ENCODE results near the gene TNS1. TPM values are rescaled to one million over a fixed set of nuclear protein-coding genes. Genes with fewer than 3 reads are reported as not detected.

Gene TNS1
- total and polyA plus RNA-seq, 9 of the 15 experiments (the other 6 are each of a cell fraction or from before 2014, with no cell fraction given), result 0.13 to 2.7 (median 0.77) TPM

DNA sequence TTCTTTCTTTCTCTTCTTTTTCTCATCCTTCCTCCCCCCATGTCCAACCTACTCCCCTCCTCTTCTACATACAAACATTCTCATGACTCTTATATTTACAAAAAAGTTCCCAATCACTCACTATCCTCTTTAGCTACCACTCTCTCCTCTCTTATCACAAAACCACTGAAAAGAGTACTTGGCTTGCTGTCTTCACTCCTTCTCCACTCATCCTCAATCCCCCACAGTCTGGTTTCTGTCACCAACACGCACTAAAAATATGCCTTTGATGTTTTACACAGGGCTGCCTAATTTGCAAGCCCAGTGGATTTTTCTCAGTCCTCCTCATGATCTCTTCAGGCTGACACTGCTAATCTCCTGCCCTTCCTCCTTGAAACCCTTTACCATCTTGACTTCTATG lies 159.5 kb downstream of the TNS1 start (continued):
- TF ChIP-seq, protein P1, sequence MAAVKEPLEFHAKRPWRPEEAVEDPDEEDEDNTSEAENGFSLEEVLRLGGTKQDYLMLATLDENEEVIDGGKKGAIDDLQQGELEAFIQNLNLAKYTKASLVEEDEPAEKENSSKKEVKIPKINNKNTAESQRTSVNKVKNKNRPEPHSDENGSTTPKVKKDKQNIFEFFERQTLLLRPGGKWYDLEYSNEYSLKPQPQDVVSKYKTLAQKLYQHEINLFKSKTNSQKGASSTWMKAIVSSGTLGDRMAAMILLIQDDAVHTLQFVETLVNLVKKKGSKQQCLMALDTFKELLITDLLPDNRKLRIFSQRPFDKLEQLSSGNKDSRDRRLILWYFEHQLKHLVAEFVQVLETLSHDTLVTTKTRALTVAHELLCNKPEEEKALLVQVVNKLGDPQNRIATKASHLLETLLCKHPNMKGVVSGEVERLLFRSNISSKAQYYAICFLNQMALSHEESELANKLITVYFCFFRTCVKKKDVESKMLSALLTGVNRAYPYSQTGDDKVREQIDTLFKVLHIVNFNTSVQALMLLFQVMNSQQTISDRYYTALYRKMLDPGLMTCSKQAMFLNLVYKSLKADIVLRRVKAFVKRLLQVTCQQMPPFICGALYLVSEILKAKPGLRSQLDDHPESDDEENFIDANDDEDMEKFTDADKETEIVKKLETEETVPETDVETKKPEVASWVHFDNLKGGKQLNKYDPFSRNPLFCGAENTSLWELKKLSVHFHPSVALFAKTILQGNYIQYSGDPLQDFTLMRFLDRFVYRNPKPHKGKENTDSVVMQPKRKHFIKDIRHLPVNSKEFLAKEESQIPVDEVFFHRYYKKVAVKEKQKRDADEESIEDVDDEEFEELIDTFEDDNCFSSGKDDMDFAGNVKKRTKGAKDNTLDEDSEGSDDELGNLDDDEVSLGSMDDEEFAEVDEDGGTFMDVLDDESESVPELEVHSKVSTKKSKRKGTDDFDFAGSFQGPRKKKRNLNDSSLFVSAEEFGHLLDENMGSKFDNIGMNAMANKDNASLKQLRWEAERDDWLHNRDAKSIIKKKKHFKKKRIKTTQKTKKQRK (IDR thresholded peaks at IDR 0.05; ENCODE audit: borderline replicate concordance, low read depth, low read length), result no peak
- TF ChIP-seq TCF7 (IDR thresholded peaks at IDR 0.05; ENCODE audit: borderline replicate concordance) (no peak), ARID1B (IDR thresholded peaks at IDR 0.05) (peak; percentile 19; the same call in 1 of the 2 replicates), TAL1 (IDR thresholded peaks at IDR 0.05) (0 out of 2 replicates have a peak, but pooled peaks have one; percentile 7), CBFA2T3 (IDR thresholded peaks at IDR 0.05) (peak; percentile 33; the same call in 1 of the 2 replicates), POLR2B (IDR thresholded peaks at IDR 0.05; ENCODE audit: low read depth, partially characterized antibody) (no peak), HDAC1 (IDR thresholded peaks at IDR 0.05) (no peak), PCBP2 (IDR thresholded peaks at IDR 0.05; ENCODE audit: low read depth, low read length, poor library complexity, severe bottlenecking) (no peak), TCF3 (CRISPR knock-in tag; IDR thresholded peaks at IDR 0.05) (0 out of 2 replicates have a peak, but pooled peaks have one; percentile 6)
- TF ChIP-seq, protein P2, sequence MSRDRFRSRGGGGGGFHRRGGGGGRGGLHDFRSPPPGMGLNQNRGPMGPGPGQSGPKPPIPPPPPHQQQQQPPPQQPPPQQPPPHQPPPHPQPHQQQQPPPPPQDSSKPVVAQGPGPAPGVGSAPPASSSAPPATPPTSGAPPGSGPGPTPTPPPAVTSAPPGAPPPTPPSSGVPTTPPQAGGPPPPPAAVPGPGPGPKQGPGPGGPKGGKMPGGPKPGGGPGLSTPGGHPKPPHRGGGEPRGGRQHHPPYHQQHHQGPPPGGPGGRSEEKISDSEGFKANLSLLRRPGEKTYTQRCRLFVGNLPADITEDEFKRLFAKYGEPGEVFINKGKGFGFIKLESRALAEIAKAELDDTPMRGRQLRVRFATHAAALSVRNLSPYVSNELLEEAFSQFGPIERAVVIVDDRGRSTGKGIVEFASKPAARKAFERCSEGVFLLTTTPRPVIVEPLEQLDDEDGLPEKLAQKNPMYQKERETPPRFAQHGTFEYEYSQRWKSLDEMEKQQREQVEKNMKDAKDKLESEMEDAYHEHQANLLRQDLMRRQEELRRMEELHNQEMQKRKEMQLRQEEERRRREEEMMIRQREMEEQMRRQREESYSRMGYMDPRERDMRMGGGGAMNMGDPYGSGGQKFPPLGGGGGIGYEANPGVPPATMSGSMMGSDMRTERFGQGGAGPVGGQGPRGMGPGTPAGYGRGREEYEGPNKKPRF (IDR thresholded peaks at IDR 0.05; ENCODE audit: low read depth, low read length), result no peak

Data from K562 (cell line).